Spleen (tissue), 11 donors: ENCODE results near the gene EFNB2. TPM values are rescaled to one million over a fixed set of nuclear protein-coding genes. Genes with fewer than 3 reads are reported as not detected.

Source experiments
- DNase-seq: peaks from one replicate; pipeline ENCODE4 v3.0.0-alpha.2; 2020
- H3K27ac ChIP-seq, 8 donors: fragments of 200-600 bp; sonication (generic) in 7 of 8; 1 replicate in 4 of 8; 2 replicates in 4 of 8; pipeline versions ENCODE4 v1.5.0 to v1.8.0; 2016 to 2021; ENCODE audit warnings: inconsistent platforms in 4 of 8, mild to moderate bottlenecking in 4 of 8, moderate library complexity in 1 of 8
- H3K27me3 ChIP-seq, 7 donors: fragments of 200-600 bp; sonication (generic) in 6 of 7; replicated peaks in 1 of 7; 1 replicate in 4 of 7; 2 replicates in 3 of 7; pipeline versions ENCODE4 v1.5.0 to v1.8.0; 2016 to 2021; ENCODE audit warnings: inconsistent platforms in 3 of 7, mild to moderate bottlenecking in 1 of 7
- H3K36me3 ChIP-seq, 6 donors: fragments of 200-600 bp; sonication (generic) in 5 of 6; 1 replicate in 4 of 6; 2 replicates in 2 of 6; pipeline versions ENCODE4 v1.5.0 to v1.8.0; 2016 to 2021; ENCODE audit warnings: inconsistent platforms in 2 of 6
- H3K4me1 ChIP-seq, 6 donors: fragments of 200-600 bp; sonication (generic) in 5 of 6; 1 replicate in 3 of 6; 2 replicates in 3 of 6; pipeline versions ENCODE4 v1.5.0 to v1.8.0; 2016 to 2021; ENCODE audit warnings: inconsistent platforms in 3 of 6
- H3K4me3 ChIP-seq, 8 donors: fragments of 200-600 bp; sonication (generic) in 7 of 8; 1 replicate in 4 of 8; 2 replicates in 4 of 8; pipeline versions ENCODE4 v1.5.0 to v1.8.0; 2016 to 2021; ENCODE audit warnings: inconsistent platforms in 4 of 8, mild to moderate bottlenecking in 4 of 8, moderate library complexity in 2 of 8
- H3K9me3 ChIP-seq, 8 donors: fragments of 200-600 bp; sonication (generic) in 7 of 8; 1 replicate in 4 of 8; 2 replicates in 4 of 8; pipeline versions ENCODE4 v1.5.0 to v1.8.0; 2016 to 2021; ENCODE audit warnings: inconsistent platforms in 4 of 8
- POLR2A ChIP-seq, 3 donors: fragments of 450-650 bp; IDR thresholded peaks; one replicate each; pipeline ENCODE4 v1.5.1; 2017; ENCODE audit warnings: antibody characterized with exemption in 3 of 3, mild to moderate bottlenecking in 1 of 3
- POLR2AphosphoS5 ChIP-seq, 3 donors: sonication (generic); formaldehyde crosslinking; IDR thresholded peaks; one replicate each; pipeline ENCODE4 v1.5.1; 2017; ENCODE audit warnings: antibody characterized with exemption in 3 of 3
- WGBS, 5 donors: extraction: QIAGEN DNeasy Blood & Tissue Kit in 3 of 5; methylation state at CpG; one replicate each; pipeline versions ENCODE4 v1.1.5 to v1.1.7; 2013 to 2018; 5-methylcytosine and 5-hydroxymethylcytosine counted together
- intact Hi-C: fragments of 100-400 bp; cut with DNase I; formaldehyde crosslinking; loops from one replicate; pipeline ENCODE4 v1.15.0; 2023; ENCODE audit warnings: low total_unique reads
- polyA plus RNA-seq, 3 donors: library from polyadenylated mRNA; stranded (reverse); fragments of 200-250 nt; gene quantifications; one replicate each; pipeline ENCODE4 v1.2.1, GENCODE V29; 2013
- total RNA-seq, 7 donors: library from RNA; depleted of rRNA in 3 of 7; stranded (reverse); fragments of >200 nt in 3 of 7; fragmentation: NEBNext Ultra II Directional in 4 of 7; extraction: Animal tissue kit (Norgen Biotek cat#: 25700) in 4 of 7; gene quantifications; one replicate each; pipeline versions ENCODE4 v1.1.0 to v1.2.1, GENCODE V29; 2016 to 2021
- TF ChIP-seq, protein P1 (sequence below), 11 experiments: fragments of 200-600 bp in 7 of 11; fragments of 450-650 bp in 4 of 11; sonication (generic) in 4 of 11; IDR thresholded peaks in 8 of 11; conservative IDR thresholded peaks in 3 of 11; 1 replicate in 7 of 11; 2 replicates in 4 of 11; pipeline versions ENCODE4 v1.4.0 to v1.8.0; 2016 to 2021; ENCODE audit warnings: antibody characterized with exemption in 11 of 11, inconsistent platforms in 4 of 11, mild to moderate bottlenecking in 1 of 11
- donor health status: healthy with polysubstance abuse.
- donor health status: DM: no; HTN: no; CAD: no; lungs with moderate emphysema.
- donor health status: DM: no; HTN: no; CAD: no.
- donor health status: Bipolar disorder and iron deficiency.
- donor health status: healthy.
- donor health status: DM: no; HTN: no; CAD: no.
- donor health status: DM: yes; HTN: yes; CAD: no.

The EFNB2 gene
- total and polyA plus RNA-seq, 10 donors, result 2.9 to 22.9 (median 16.0) TPM

DNA sequence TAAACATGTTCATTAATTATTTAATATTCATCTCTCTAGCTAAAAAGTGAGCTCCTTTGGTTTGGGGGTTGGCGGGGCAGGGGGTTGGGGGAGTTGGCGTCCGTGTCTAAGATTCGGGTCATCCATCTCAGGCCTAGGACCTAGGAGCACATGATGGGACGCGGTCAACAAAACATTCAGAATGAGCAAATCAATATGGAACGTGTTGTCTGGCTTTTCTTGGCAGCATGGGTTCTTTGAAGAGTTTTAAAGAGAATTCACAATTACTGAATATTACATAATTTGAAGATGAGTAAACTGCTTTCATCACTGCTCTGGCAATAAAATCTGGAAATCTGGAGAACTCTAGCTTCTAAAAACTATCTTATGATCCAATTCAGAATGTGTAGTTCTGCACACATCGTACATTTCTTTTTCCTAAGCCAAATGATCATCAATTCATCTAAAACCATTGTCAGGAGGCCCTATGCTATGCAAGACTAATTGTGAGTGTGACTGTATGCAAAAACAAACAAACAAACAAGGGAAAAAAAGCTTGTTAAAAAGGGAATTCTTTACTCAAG, 37.9 kb upstream of the EFNB2 start:
- TF ChIP-seq POLR2A (IDR thresholded peaks at IDR 0.05) (no peak), POLR2AphosphoS5 (IDR thresholded peaks at IDR 0.05) (no peak)
- TF ChIP-seq, protein P1, sequence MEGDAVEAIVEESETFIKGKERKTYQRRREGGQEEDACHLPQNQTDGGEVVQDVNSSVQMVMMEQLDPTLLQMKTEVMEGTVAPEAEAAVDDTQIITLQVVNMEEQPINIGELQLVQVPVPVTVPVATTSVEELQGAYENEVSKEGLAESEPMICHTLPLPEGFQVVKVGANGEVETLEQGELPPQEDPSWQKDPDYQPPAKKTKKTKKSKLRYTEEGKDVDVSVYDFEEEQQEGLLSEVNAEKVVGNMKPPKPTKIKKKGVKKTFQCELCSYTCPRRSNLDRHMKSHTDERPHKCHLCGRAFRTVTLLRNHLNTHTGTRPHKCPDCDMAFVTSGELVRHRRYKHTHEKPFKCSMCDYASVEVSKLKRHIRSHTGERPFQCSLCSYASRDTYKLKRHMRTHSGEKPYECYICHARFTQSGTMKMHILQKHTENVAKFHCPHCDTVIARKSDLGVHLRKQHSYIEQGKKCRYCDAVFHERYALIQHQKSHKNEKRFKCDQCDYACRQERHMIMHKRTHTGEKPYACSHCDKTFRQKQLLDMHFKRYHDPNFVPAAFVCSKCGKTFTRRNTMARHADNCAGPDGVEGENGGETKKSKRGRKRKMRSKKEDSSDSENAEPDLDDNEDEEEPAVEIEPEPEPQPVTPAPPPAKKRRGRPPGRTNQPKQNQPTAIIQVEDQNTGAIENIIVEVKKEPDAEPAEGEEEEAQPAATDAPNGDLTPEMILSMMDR (IDR thresholded peaks at IDR 0.05 in 8 of 11, conservative IDR thresholded peaks at IDR 0.05 in 3 of 11), result no peak
- DNase-seq, result no peak
- WGBS, 5 donors, result 75 to 86% (median 80%) methylated on average over 8 of the region's 8 CpGs
- H3K4me1 ChIP-seq, result peaks cover 0 to 17% (median 13%) of the 10 kb centered on the region in 6 donors
- H3K27me3 ChIP-seq, result no peaks in the 10 kb centered on the region
- no peaks in the 10 kb centered on the region for H3K36me3 ChIP-seq
- no peaks in the 10 kb centered on the region for H3K9me3 ChIP-seq
- H3K27ac ChIP-seq, result no peak overlapping the region
- intact Hi-C loops, result no loop called here
- no peak overlapping the region for H3K4me3 ChIP-seq

GRCh38 chr13:106570299-106570852, 34.9 kb upstream of the EFNB2 start:
- no peaks in the 10 kb centered on the region for H3K27me3 ChIP-seq
- TF ChIP-seq POLR2A (IDR thresholded peaks at IDR 0.05) (no peak), POLR2AphosphoS5 (IDR thresholded peaks at IDR 0.05) (no peak)
- TF ChIP-seq, protein P1 (IDR thresholded peaks at IDR 0.05 in 8 of 11, conservative IDR thresholded peaks at IDR 0.05 in 3 of 11), result no peak
- peak; percentile 89 for DNase-seq
- 52 to 77% (median 53%) methylated on average over 12 to 14 of the region's 14 CpGs for WGBS, 5 donors
- H3K36me3 ChIP-seq, result no peaks in the 10 kb centered on the region
- H3K4me1 ChIP-seq, result peaks cover 8 to 36% (median 30%) of the 10 kb centered on the region in 6 donors
- peak overlapping the region in 3 of 8 donors; percentile 43 to 63 (median 62) for H3K27ac ChIP-seq
- H3K4me3 ChIP-seq, result no peak overlapping the region
- no peaks in the 10 kb centered on the region for H3K9me3 ChIP-seq
- intact Hi-C loops, result no loop called here

DNA sequence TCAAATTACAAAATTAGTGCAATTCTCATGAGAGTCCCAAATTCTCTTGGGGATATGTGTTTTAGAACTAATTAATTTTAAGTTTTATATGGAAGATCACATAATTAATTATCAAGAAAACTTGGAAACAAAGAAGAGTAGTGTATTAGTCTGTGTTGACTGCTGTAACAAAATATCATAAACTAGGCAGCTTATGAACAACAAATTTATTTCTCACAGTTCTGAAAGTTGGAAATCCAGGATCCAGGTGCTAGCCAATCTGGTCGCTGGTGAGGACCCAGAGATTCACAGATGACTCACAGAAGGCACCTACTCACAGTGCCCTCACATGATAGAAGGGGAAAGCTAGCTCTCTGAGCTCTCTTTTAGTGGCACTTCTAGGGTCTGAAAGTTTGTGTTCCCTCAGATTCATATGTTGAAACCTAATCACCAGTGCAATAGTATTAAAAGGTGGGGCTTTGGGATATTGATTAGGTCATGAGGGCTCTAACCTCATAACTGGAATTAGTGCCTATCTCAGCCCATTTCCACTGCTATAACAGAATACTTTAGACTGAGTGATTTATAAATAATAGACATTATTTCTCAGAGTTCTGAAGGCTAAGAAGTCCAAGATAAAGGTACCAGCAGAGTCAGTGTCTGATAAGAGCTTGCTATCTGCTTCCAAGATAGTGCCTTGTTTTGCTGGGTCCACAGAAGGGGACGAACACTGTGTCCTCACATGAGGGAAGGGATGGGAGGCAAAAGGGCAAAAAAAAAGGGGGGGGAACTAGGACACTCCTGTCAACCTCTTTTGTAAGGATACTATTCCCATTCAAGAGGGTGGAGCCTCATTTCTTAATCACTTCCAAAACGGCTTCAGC, 34.0 kb upstream of the EFNB2 start:
- no peak for DNase-seq
- Histone ChIP-seq H3K9me3 (no peaks in the 10 kb centered on the region), H3K27ac (peak overlapping the region in 3 of 8 donors; percentile 43 to 63 (median 62)), H3K4me3 (no peak overlapping the region), H3K4me1 (peaks cover 17 to 45% (median 39%) of the 10 kb centered on the region in 6 donors), H3K27me3 (no peaks in the 10 kb centered on the region), H3K36me3 (no peaks in the 10 kb centered on the region)
- intact Hi-C loops, result no loop called here
- WGBS, 5 donors, result 75 to 85% (median 79%) methylated on average over 3 of the region's 3 CpGs
- no peak for TF ChIP-seq POLR2A (IDR thresholded peaks at IDR 0.05)
- TF ChIP-seq, protein P1 (IDR thresholded peaks at IDR 0.05 in 8 of 11, conservative IDR thresholded peaks at IDR 0.05 in 3 of 11), result no peak
- no peak for TF ChIP-seq POLR2AphosphoS5 (IDR thresholded peaks at IDR 0.05)
